GM21447 (cell line): ENCODE measurements around the gene SLC25A42.
A peak's percentile ranks its signal among the peaks of the same experiment; 100 is the strongest.
"Not testable (repeated sequence)": the region's sequence is repeated elsewhere in the genome, so short reads cannot be mapped to it uniquely, and the experiment has no call there.

Experiments used
- ATAC-seq: cut with Tn5 transposase; IDR thresholded peaks from one replicate; pipeline ENCODE4 v1.9.1; 2021; ENCODE audit not compliant: unreplicated experiment

Gene SLC25A42

GRCh38 chr19:19063183-19064097 lies at the start of gene SLC25A42:
TSS of gene SLC25A42 (plus strand) at chr19:19063994. CDS start at chr19:19096125, 32,131 bp downstream.
- ATAC-seq: peak; percentile 87

- no peak for ATAC-seq
Measured at GRCh38 chr19:19021115-19021514, 42.7 kb upstream of the SLC25A42 start.

- no peak for ATAC-seq
Measured at GRCh38 chr19:19022380-19022961, 41.3 kb upstream of the SLC25A42 start.

GRCh38 chr19:19023376-19023775 lies 40.4 kb upstream of the SLC25A42 start:
- not testable (repeated sequence) for ATAC-seq

GRCh38 chr19:19025861-19026260 lies 37.9 kb upstream of the SLC25A42 start:
- no peak for ATAC-seq

GRCh38 chr19:19026299-19026971 lies 37.4 kb upstream of the SLC25A42 start:
- no peak for ATAC-seq

GRCh38 chr19:19027228-19027627 lies 36.6 kb upstream of the SLC25A42 start:
- no peak for ATAC-seq

GRCh38 chr19:19028526-19028925 lies 35.3 kb upstream of the SLC25A42 start:
- ATAC-seq: no peak

GRCh38 chr19:19031891-19032290 lies 31.9 kb upstream of the SLC25A42 start:
- no peak for ATAC-seq

- peak; percentile 47 for ATAC-seq
Measured at GRCh38 chr19:19032420-19033175, 31.2 kb upstream of the SLC25A42 start.

- ATAC-seq: peak; percentile 21
Measured at GRCh38 chr19:19033176-19033425, 30.7 kb upstream of the SLC25A42 start.

- ATAC-seq: peak; percentile 54
Measured at GRCh38 chr19:19033426-19034203, 30.2 kb upstream of the SLC25A42 start, which contains the start of the genes ARMC6 and SUGP2. TSS of gene ARMC6 (plus strand) at chr19:19033603. CDS start at chr19:19034210, 607 bp downstream. TSS of gene SUGP2 (minus strand) at chr19:19033517. CDS start at chr19:19031071, 2,446 bp downstream.

GRCh38 chr19:19034204-19034624 lies 29.6 kb upstream of the SLC25A42 start:
- no peak for ATAC-seq

GRCh38 chr19:19039901-19040300 lies 23.9 kb upstream of the SLC25A42 start:
- ATAC-seq: no peak

- no peak for ATAC-seq
Measured at GRCh38 chr19:19040417-19040816, 23.4 kb upstream of the SLC25A42 start.

- ATAC-seq: no peak
Measured at GRCh38 chr19:19042732-19043280, 21.0 kb upstream of the SLC25A42 start.

GRCh38 chr19:19043481-19043880 lies 20.3 kb upstream of the SLC25A42 start:
- no peak for ATAC-seq

GRCh38 chr19:19043881-19044280 lies 19.9 kb upstream of the SLC25A42 start:
- ATAC-seq: no peak

- ATAC-seq: no peak
Measured at GRCh38 chr19:19049406-19049805, 14.4 kb upstream of the SLC25A42 start.

- no peak for ATAC-seq
Measured at GRCh38 chr19:19050104-19050503, 13.7 kb upstream of the SLC25A42 start.
